Measurements from ENCODE around the gene HK1. TPM values are rescaled to one million over a fixed set of nuclear protein-coding genes. Genes with fewer than 3 reads are reported as not detected.

The HK1 gene
- total and polyA plus RNA-seq, 2 of the 4 experiments (the other 2 are of a cell fraction), result 53.7 to 90.5 TPM

- no peak overlapping the region for H3K4ac ChIP-seq (ENCODE audit: low read depth, low read length)
- POLR2A ChIA-PET (ENCODE audit: unreplicated experiment), result no interaction called here
- H4K8ac ChIP-seq (ENCODE audit: low read depth in 2 of 2, low read length in 2 of 2), result no peak overlapping the region
- H2BK5ac ChIP-seq (ENCODE audit: low read depth, low read length, poor library complexity, severe bottlenecking), result no peak overlapping the region
- CTCF ChIA-PET, result no interaction called here
- DNase-seq, result no peak
- peaks cover 20 to 58% of the 10 kb centered on the region in 2 experiments for H3K79me1 ChIP-seq (ENCODE audit: low read depth in 1 of 2, low read length in 2 of 2)
- no peaks in the 10 kb centered on the region for H3K27me3 ChIP-seq (ENCODE audit: control insufficient read depth, insufficient read depth, low read length)
- peaks cover 36% of the 10 kb centered on the region for H3K36me3 ChIP-seq (ENCODE audit: control insufficient read depth, insufficient read depth, low read length)
- in situ Hi-C loops (cut with MboI; ENCODE audit: low sequenced_read_pairs) (no loop called here), intact Hi-C loops (cut with micrococcal nuclease) (no loop called here), dilution Hi-C loops (cut with HindIII; ENCODE audit: low sequenced_read_pairs, unreplicated experiment) (no loop called here)
- no peak overlapping the region for H3K14ac ChIP-seq (replicated peaks; ENCODE audit: low read depth, low read length)
- no peak for TF ChIP-seq CEBPB (IDR thresholded peaks at IDR 0.05; ENCODE audit: low read depth, low read length)
- no peak for TF ChIP-seq BHLHE40 (IDR thresholded peaks at IDR 0.05; ENCODE audit: low read depth, low read length)
- no peak for TF ChIP-seq FOS (IDR thresholded peaks at IDR 0.05; ENCODE audit: low read depth, low read length)
- TF ChIP-seq POLR2A (IDR thresholded peaks at IDR 0.05; ENCODE audit: low read depth, low read length), result no peak
- no peak for TF ChIP-seq RAD21 (IDR thresholded peaks at IDR 0.05; ENCODE audit: low read length)
- TF ChIP-seq RFX5 (IDR thresholded peaks at IDR 0.05; ENCODE audit: low read depth, low read length), result no peak
- TF ChIP-seq RCOR1 (IDR thresholded peaks at IDR 0.05; ENCODE audit: insufficient replicate concordance, low read length), result no peak
- TF ChIP-seq NFE2L2 (IDR thresholded peaks at IDR 0.05; ENCODE audit: low read depth, low read length), result no peak
- no peak for TF ChIP-seq USF2 (IDR thresholded peaks at IDR 0.05; ENCODE audit: low read depth, low read length)
- no peak for TF ChIP-seq MAZ (IDR thresholded peaks at IDR 0.05; ENCODE audit: borderline replicate concordance, low read depth, low read length)
- no peak for TF ChIP-seq ELK1 (IDR thresholded peaks at IDR 0.05; ENCODE audit: borderline replicate concordance, low read depth, low read length)
- no peak for TF ChIP-seq MXI1 (IDR thresholded peaks at IDR 0.05; ENCODE audit: borderline replicate concordance, low read depth, low read length)
- no peak for TF ChIP-seq MAFK (IDR thresholded peaks at IDR 0.05; ENCODE audit: low read depth, low read length)
- no peak for TF ChIP-seq CHD1 (IDR thresholded peaks at IDR 0.05; ENCODE audit: low read depth, low read length)
- TF ChIP-seq SMC3 (IDR thresholded peaks at IDR 0.05; ENCODE audit: low read depth, low read length), result no peak
- no peak for TF ChIP-seq CTCF (conservative IDR thresholded peaks at IDR 0.05; ENCODE audit: low read depth, low read length)
- peak overlapping the region; percentile 23 for H2AK9ac ChIP-seq (replicated peaks; ENCODE audit: low read depth, low read length, poor library complexity)
- no peak overlapping the region for H2BK15ac ChIP-seq (ENCODE audit: low read depth, low read length)
- H3K18ac ChIP-seq (ENCODE audit: low read depth, low read length), result no peak overlapping the region
- no peak overlapping the region for H4K91ac ChIP-seq (ENCODE audit: insufficient read depth, low read depth, low read length)
- peaks cover 18% of the 10 kb centered on the region for H3K4me1 ChIP-seq (ENCODE audit: control insufficient read depth, insufficient read depth, low read length)
- no TSS peak for BruUV-seq (replicated peaks)
- H2AK5ac ChIP-seq (ENCODE audit: low read depth, low read length), result no peak overlapping the region
- H3K23ac ChIP-seq (ENCODE audit: low read depth, low read length), result no peak overlapping the region
- H3K56ac ChIP-seq (ENCODE audit: extremely low read depth, insufficient read depth, low read length), result no peak overlapping the region
- H2BK120ac ChIP-seq (ENCODE audit: low read depth, low read length), result no peak overlapping the region
- no peak overlapping the region for H4K5ac ChIP-seq (ENCODE audit: low read depth, low read length)
- H3K27ac ChIP-seq (ENCODE audit: insufficient read depth, low read length), result no peak overlapping the region
- H2BK20ac ChIP-seq (ENCODE audit: low read depth, low read length), result no peak overlapping the region
- H2AFZ ChIP-seq (replicated peaks; ENCODE audit: low read length, poor library complexity), result no peak overlapping the region
- no peak for ATAC-seq (ENCODE audit: low read depth)
- H3K4me3 ChIP-seq (ENCODE audit: insufficient read depth, low read depth, low read length), result no peak overlapping the region
- no peaks in the 10 kb centered on the region for H3K9me3 ChIP-seq (ENCODE audit: control insufficient read depth, insufficient read depth, low read length)
- 60% methylated on average over 1 of the region's 4 CpGs; no CpG with 5 or more reads in 1 of the 2 experiments for WGBS, 2 experiments (ENCODE audit: extremely low coverage in 2 of 2, insufficient read length in 1 of 2)
- no peak overlapping the region for H3K9ac ChIP-seq (ENCODE audit: low read depth, low read length)
- no peak overlapping the region for H3K4me2 ChIP-seq (ENCODE audit: low read depth, low read length)
- peaks cover 20% of the 10 kb centered on the region for H3K9me1 ChIP-seq (ENCODE audit: insufficient read depth, low read length)
- peaks cover 13% of the 10 kb centered on the region; the same call in 1 of the 2 replicates for H4K20me1 ChIP-seq (ENCODE audit: insufficient read depth, low read length)
Observed at GRCh38 chr10:69367469-69367868, 89.2 kb downstream of the HK1 start.
